Lower leg skin (tissue), 4 donors: ENCODE results near the gene HIGD1C. TPM values are rescaled to one million over a fixed set of nuclear protein-coding genes. Genes with fewer than 3 reads are reported as not detected.
A peak's percentile ranks its signal among the peaks of the same experiment; 100 is the strongest.

Experiments
- DNase-seq, 2 donors: peaks; one replicate each; pipeline ENCODE4 v3.0.0-alpha.2; 2019; ENCODE audit warnings: low spot score in 2 of 2
- H3K4me3 ChIP-seq: fragments of 200-600 bp; sonication (generic); 2 replicates; pipeline ENCODE4 v1.5.1; 2017; ENCODE audit warnings: mild to moderate bottlenecking, low read depth; ENCODE audit not compliant: poor library complexity, severe bottlenecking
- CTCF ChIP-seq, 3 donors: fragments of 450-650 bp; IDR thresholded peaks; one replicate each; pipeline ENCODE4 v1.5.1; 2016; ENCODE audit warnings: antibody characterized with exemption in 3 of 3, mild to moderate bottlenecking in 3 of 3, moderate library complexity in 2 of 3
- POLR2A ChIP-seq, 2 donors: fragments of 450-650 bp; IDR thresholded peaks; one replicate each; pipeline ENCODE4 v1.6.1; 2016 to 2017; ENCODE audit warnings: antibody characterized with exemption in 2 of 2, mild to moderate bottlenecking in 1 of 2, moderate library complexity in 1 of 2
- WGBS, 2 donors: methylation state at CpG; one replicate each; pipeline ENCODE4 v1.1.5; 2018; 5-methylcytosine and 5-hydroxymethylcytosine counted together
- intact Hi-C: fragments of 100-400 bp; cut with DNase I; formaldehyde crosslinking; loops from one replicate; pipeline ENCODE4 v1.15.0; 2023; ENCODE audit warnings: low total_unique reads
- total RNA-seq, 4 donors: library from RNA; depleted of rRNA; stranded (reverse); fragments of >200 nt; gene quantifications; one replicate each; pipeline ENCODE4 v1.1.0, GENCODE V29; 2016

Gene HIGD1C
- total RNA-seq, 4 donors from 2014 or later: not detected

- intact Hi-C loops: no loop called here
- 72 to 81% methylated on average over 5 of the region's 5 CpGs for WGBS, 2 donors
- DNase-seq: no peak
- TF ChIP-seq POLR2A (IDR thresholded peaks at IDR 0.05) (no peak), CTCF (IDR thresholded peaks at IDR 0.05) (no peak)
- H3K4me3 ChIP-seq: no peak overlapping the region
Measured at GRCh38 chr12:50918584-50919316, 33.6 kb upstream of the HIGD1C start.

GRCh38 chr12:50922820-50923219 is 29.5 kb upstream of the HIGD1C start:
- H3K4me3 ChIP-seq: no peak overlapping the region
- 6 to 17% methylated on average over 3 of the region's 3 CpGs for WGBS, 2 donors
- TF ChIP-seq POLR2A (IDR thresholded peaks at IDR 0.05) (no peak), CTCF (IDR thresholded peaks at IDR 0.05) (no peak)
- intact Hi-C loops: no loop called here
- no peak for DNase-seq

GRCh38 chr12:50923361-50924130 is 28.8 kb upstream of the HIGD1C start:
- TF ChIP-seq CTCF (IDR thresholded peaks at IDR 0.05) (no peak), POLR2A (IDR thresholded peaks at IDR 0.05) (no peak)
- no peak overlapping the region for H3K4me3 ChIP-seq
- WGBS, 2 donors: 12 to 16% methylated on average over 8 of the region's 8 CpGs
- intact Hi-C loops: no loop called here
- no peak for DNase-seq

GRCh38 chr12:50924131-50924438 is 28.3 kb upstream of the HIGD1C start:
- WGBS, 2 donors: 1 to 3% methylated on average over 4 of the region's 4 CpGs
- DNase-seq: no peak
- no peak overlapping the region for H3K4me3 ChIP-seq
- TF ChIP-seq CTCF (IDR thresholded peaks at IDR 0.05) (no peak), POLR2A (IDR thresholded peaks at IDR 0.05) (no peak)
- intact Hi-C loops: no loop called here

- DNase-seq: peak; percentile 97
- WGBS, 2 donors: 1% methylated on average over 13 of the region's 13 CpGs
- no peak for TF ChIP-seq CTCF (IDR thresholded peaks at IDR 0.05)
- H3K4me3 ChIP-seq: peak overlapping the region; percentile 75
- intact Hi-C loops: no loop called here
Measured at GRCh38 chr12:50924439-50925341, 27.7 kb upstream of the HIGD1C start.
